ENCODE measurements around the gene CCDC107.
"Not testable (repeated sequence)": the region's sequence is repeated elsewhere in the genome, so short reads cannot be mapped to it uniquely, and the experiment has no call there.

The CCDC107 gene

GRCh38 chr9:35637427-35637955, 20.6 kb upstream of the CCDC107 start:
- not testable (repeated sequence) for DNase-seq (ENCODE audit: low spot score)

- not testable (repeated sequence) for DNase-seq (ENCODE audit: low spot score)
Observed at GRCh38 chr9:35638751-35639150, 19.3 kb upstream of the CCDC107 start.

GRCh38 chr9:35639225-35639624, 18.9 kb upstream of the CCDC107 start:
- DNase-seq (ENCODE audit: low spot score), result not testable (repeated sequence)

GRCh38 chr9:35639631-35640030, 18.5 kb upstream of the CCDC107 start:
- DNase-seq (ENCODE audit: low spot score), result no peak

- DNase-seq (ENCODE audit: low spot score), result not testable (repeated sequence)
Observed at GRCh38 chr9:35640431-35640830, 17.7 kb upstream of the CCDC107 start.

GRCh38 chr9:35641478-35641877, 16.6 kb upstream of the CCDC107 start:
- DNase-seq (ENCODE audit: low spot score), result not testable (repeated sequence)

GRCh38 chr9:35643046-35643445, 15.0 kb upstream of the CCDC107 start:
- DNase-seq (ENCODE audit: low spot score), result no peak

GRCh38 chr9:35645736-35646135, 12.4 kb upstream of the CCDC107 start:
- DNase-seq (ENCODE audit: low spot score), result not testable (repeated sequence)

- no peak for DNase-seq (ENCODE audit: low spot score)
Observed at GRCh38 chr9:35646153-35646532, 11.9 kb upstream of the CCDC107 start.

GRCh38 chr9:35646533-35647265, 11.4 kb upstream of the CCDC107 start:
- peak; percentile 82 for DNase-seq (ENCODE audit: low spot score)

GRCh38 chr9:35649431-35650340, 8.4 kb upstream of the CCDC107 start:
- no peak for DNase-seq (ENCODE audit: low spot score)

GRCh38 chr9:35650341-35651158, 7.5 kb upstream of the CCDC107 start, which contains the start of gene SIT1:
TSS of gene SIT1 (minus strand) at chr9:35650931. CDS start at chr9:35650853, 78 bp downstream.
- DNase-seq (ENCODE audit: low spot score), result no peak

GRCh38 chr9:35651956-35652828, 5.9 kb upstream of the CCDC107 start:
- no peak for DNase-seq (ENCODE audit: low spot score)

- DNase-seq (ENCODE audit: low spot score), result no peak
Observed at GRCh38 chr9:35652829-35653209, 5.3 kb upstream of the CCDC107 start.

- no peak for DNase-seq (ENCODE audit: low spot score)
Observed at GRCh38 chr9:35653611-35654010, 4.5 kb upstream of the CCDC107 start.

- no peak for DNase-seq (ENCODE audit: low spot score)
Observed at GRCh38 chr9:35656348-35656747, 1.7 kb upstream of the CCDC107 start.

GRCh38 chr9:35656831-35657545, 1.1 kb upstream of the CCDC107 start:
- DNase-seq (ENCODE audit: low spot score), result no peak

- DNase-seq (ENCODE audit: low spot score), result peak; percentile 97
Observed at GRCh38 chr9:35657546-35658136, 451 bp upstream of the CCDC107 start, which contains the start of gene RMRP. TSS of gene RMRP (minus strand) at chr9:35658019.

GRCh38 chr9:35658968-35659220, 802 bp downstream of the CCDC107 start:
- DNase-seq (ENCODE audit: low spot score), result no peak

- DNase-seq (ENCODE audit: low spot score), result no peak
Observed at GRCh38 chr9:35659340-35659739, 1.2 kb downstream of the CCDC107 start.

All from kidney capillary endothelial cell (primary cell).